ENCODE results near the gene CRTC1.
"Not testable (repeated sequence)": the region's sequence is repeated elsewhere in the genome, so short reads cannot be mapped to it uniquely, and the experiment has no call there.

The CRTC1 gene

DNA sequence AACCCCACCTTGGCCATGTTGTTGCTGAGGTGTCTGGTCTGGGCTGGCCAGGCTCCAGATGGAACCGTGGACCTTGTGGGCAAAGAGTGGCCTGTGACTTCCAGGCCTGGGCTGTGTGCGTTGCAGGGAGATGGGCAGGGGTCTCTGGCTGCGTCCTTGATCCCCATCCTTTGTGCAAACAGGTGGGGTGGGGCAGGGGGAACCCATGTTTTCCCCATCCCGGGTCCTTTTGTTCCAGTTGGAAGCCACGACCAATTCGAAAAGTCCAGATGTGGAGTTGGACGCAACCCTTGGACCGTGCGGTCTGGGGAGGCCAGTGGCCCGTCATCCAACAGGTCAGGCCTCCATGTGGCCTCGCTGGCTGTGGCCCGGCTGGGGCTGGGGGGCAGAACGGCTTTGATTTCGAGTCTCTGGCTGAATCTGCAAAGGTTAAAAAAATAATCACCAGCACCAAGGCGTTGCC lies 120.7 kb downstream of the CRTC1 start:
- DNase-seq (ENCODE audit: low read depth): no peak

GRCh38 chr19:18804643-18805042 lies 121.2 kb downstream of the CRTC1 start:
- no peak for DNase-seq (ENCODE audit: low read depth)

GRCh38 chr19:18807861-18808331 lies 124.4 kb downstream of the CRTC1 start:
- peak; percentile 67 for DNase-seq (ENCODE audit: low read depth)

- peak; percentile 84 for DNase-seq (ENCODE audit: low read depth)
Measured at GRCh38 chr19:18809149-18809868, 125.8 kb downstream of the CRTC1 start.

GRCh38 chr19:18811638-18812037 lies 128.2 kb downstream of the CRTC1 start:
- not testable (repeated sequence) for DNase-seq (ENCODE audit: low read depth)

- no peak for DNase-seq (ENCODE audit: low read depth)
Measured at GRCh38 chr19:18814063-18814462, 130.6 kb downstream of the CRTC1 start.

DNA sequence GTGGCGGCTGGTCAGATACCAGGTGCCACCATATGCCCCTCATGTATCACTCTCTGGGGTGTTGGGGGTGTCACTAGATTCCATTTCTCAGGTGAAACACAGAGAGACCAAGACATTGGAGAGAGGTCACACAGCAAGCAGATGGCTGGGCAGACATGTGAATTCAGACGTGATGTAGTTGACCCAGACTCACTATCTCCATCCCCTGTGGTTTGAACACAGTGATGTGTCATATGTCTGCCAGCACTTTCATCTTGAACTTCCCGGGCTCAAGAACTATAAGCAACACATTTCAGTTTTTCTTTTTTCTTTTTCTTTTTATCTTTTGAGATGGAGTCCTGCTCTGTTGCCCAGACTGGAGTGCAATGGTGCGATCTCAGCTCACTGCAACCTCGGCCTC lies 132.2 kb downstream of the CRTC1 start:
- DNase-seq (ENCODE audit: low read depth): no peak

- not testable (repeated sequence) for DNase-seq (ENCODE audit: low read depth)
Measured at GRCh38 chr19:18816645-18817044, 133.2 kb downstream of the CRTC1 start.

GRCh38 chr19:18817574-18817973 lies 134.1 kb downstream of the CRTC1 start:
- no peak for DNase-seq (ENCODE audit: low read depth)

GRCh38 chr19:18828786-18829185 lies 145.3 kb downstream of the CRTC1 start:
- no peak for DNase-seq (ENCODE audit: low read depth)

DNA sequence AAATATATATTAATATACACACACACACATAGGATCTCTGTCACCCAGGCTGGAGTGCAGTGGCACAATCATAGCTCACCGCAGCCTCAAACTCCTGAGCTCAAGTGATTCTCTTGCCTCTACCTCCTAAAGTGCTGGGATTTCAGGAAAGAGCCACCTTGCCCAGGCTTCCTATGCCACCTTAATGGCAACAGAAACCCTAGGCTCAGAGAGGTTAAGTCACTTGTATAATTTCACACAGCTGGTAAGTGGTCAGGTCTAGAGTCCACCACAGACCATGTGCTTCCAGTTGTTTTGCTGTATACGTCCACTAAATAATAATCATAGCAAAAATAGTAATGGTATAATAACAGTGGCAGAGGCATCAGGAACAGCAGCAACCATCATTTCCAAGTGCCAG lies 147.0 kb downstream of the CRTC1 start:
- no peak for DNase-seq (ENCODE audit: low read depth)

DNA sequence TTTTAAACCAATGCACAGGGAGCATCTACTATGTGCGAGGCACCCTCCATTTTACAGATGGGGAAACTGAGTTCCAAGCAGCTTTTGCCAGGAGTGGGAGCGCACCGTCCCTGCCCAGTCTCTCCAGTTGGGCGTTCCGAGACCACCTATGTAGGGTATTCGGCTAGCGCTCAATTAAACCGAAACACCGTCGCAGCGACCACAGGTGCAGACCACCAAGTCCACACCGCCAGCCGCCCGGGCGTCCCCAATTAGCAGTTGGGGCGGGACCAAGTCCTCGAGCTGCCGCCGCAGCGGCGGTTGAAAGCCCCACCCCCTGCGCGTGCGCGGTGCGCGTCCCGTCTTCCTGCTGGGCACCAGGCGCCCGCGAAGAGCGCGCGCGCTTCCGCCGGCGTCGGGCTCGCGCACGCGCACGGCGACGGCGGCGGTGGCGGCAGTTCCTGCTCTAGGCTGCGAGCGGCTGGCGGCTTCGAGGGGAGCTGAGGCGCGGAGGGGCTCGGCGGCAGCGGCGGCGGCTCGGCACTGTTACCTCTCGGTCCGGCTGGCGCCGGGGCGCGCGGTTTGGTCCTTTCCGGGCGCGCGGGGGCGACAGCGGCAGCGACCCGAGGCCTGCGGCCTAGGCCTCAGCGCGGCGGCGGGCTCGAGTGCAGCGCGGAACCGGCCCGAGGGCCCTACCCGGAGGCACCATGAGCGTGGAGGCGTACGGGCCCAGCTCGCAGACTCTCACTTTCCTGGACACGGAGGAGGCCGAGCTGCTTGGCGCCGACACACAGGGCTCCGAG lies 148.2 kb downstream of the CRTC1 start, which contains the start of gene UPF1:
Gene UPF1, plus strand, starts transcription at position 436 of the 782 bp plus-strand sequence. Its CDS starts 251 bp downstream, at position 687.
- peak; percentile 72 for DNase-seq (ENCODE audit: low read depth)
